B cell (primary cell): ENCODE measurements around the gene FERD3L. TPM values are rescaled to one million over a fixed set of nuclear protein-coding genes. Genes with fewer than 3 reads are reported as not detected.

Source experiments
- ATAC-seq: fragments of 200-7000 bp; cut with Tn5 transposase; one replicate; pipeline ENCODE4 v1.10.0; 2021; ENCODE audit warnings: low read depth, mild to moderate bottlenecking, moderate number of reproducible peaks, moderate library complexity
- CTCF ChIA-PET: fragments of 350-600 bp; sonication (Branson Sonifier 250); formaldehyde crosslinking; loops from one replicate; lab custom pipeline; 2021; ENCODE audit warnings: antibody characterized with exemption, inconsistent platforms; lab: Charles Lee
- POLR2A ChIA-PET: fragments of 350-600 bp; sonication (Branson Sonifier 250); formaldehyde crosslinking; loops from one replicate; lab custom pipeline; 2021; ENCODE audit warnings: antibody characterized with exemption; lab: Charles Lee
- DNase-seq: peaks from one replicate; pipeline ENCODE4 v3.0.0; 2013
- H2AFZ ChIP-seq: 2 replicates; pipeline ENCODE4 v1.6.1; 2012; ENCODE audit warnings: mild to moderate bottlenecking, low read depth, low read length; ENCODE audit not compliant: insufficient read depth, poor library complexity, severe bottlenecking
- H3K27ac ChIP-seq, 2 donors: 1 replicate in 1 of 2; 2 replicates in 1 of 2; pipeline ENCODE4 v1.5.1; 2012 to 2013; ENCODE audit warnings: low read length in 2 of 2, mild to moderate bottlenecking in 2 of 2, moderate library complexity in 1 of 2
- H3K27me3 ChIP-seq, 4 experiments: fragments of 200-600 bp in 1 of 4; sonication (generic) in 1 of 4; replicated peaks in 1 of 4; 1 replicate in 2 of 4; 2 replicates in 2 of 4; pipeline versions ENCODE4 v1.6.1 to v1.7.0; 2013 to 2016; ENCODE audit warnings: low read length in 3 of 4, mild to moderate bottlenecking in 2 of 4, mixed read lengths in 1 of 4, moderate library complexity in 1 of 4; ENCODE audit not compliant: insufficient read depth in 4 of 4, control insufficient read depth in 3 of 4; ENCODE audit errors: control extremely low read depth in 1 of 4
- H3K36me3 ChIP-seq, 2 experiments: replicated peaks in 1 of 2; 1 replicate in 1 of 2; 2 replicates in 1 of 2; pipeline versions ENCODE4 v1.6.1 to v1.7.1; 2013; ENCODE audit warnings: low read length in 1 of 2; ENCODE audit not compliant: insufficient read depth in 2 of 2, control insufficient read depth in 1 of 2; ENCODE audit errors: control extremely low read depth in 1 of 2, extremely low read depth in 1 of 2
- H3K4me1 ChIP-seq, 2 donors: fragments of 200-600 bp in 1 of 2; sonication (generic) in 1 of 2; 1 replicate in 1 of 2; 2 replicates in 1 of 2; pipeline versions ENCODE4 v1.5.1 to v1.6.1; 2013 to 2017; ENCODE audit warnings: low read length in 2 of 2; ENCODE audit not compliant: control insufficient read depth in 2 of 2, insufficient read depth in 2 of 2
- H3K4me2 ChIP-seq: replicated peaks from 2 replicates; pipeline ENCODE3; 2012; ENCODE audit warnings: mild to moderate bottlenecking, low read depth, low read length; ENCODE audit not compliant: poor library complexity, severe bottlenecking
- H3K4me3 ChIP-seq, 5 experiments: fragments of 200-600 bp in 1 of 5; sonication (generic) in 1 of 5; 1 replicate in 3 of 5; 2 replicates in 2 of 5; pipeline versions ENCODE4 v1.5.1 to v1.7.0; 2011 to 2016; ENCODE audit warnings: low read length in 4 of 5, mild to moderate bottlenecking in 4 of 5, low read depth in 2 of 5, control low read depth in 1 of 5, moderate library complexity in 1 of 5; ENCODE audit not compliant: insufficient read depth in 1 of 5; ENCODE audit errors: control extremely low read depth in 1 of 5, extremely low read depth in 1 of 5
- H3K79me2 ChIP-seq: fragments of 200-600 bp; sonication (generic); one replicate; pipeline ENCODE4 v1.6.0; 2016; ENCODE audit warnings: low read length; ENCODE audit not compliant: control insufficient read depth, insufficient read depth
- H3K9ac ChIP-seq: fragments of 200-600 bp; sonication (generic); 2 replicates; pipeline ENCODE4 v1.6.1; 2017; ENCODE audit warnings: mild to moderate bottlenecking, low read length, moderate library complexity
- H3K9me3 ChIP-seq, 3 donors: one replicate each; pipeline versions ENCODE4 v1.6.1 to v1.7.1; 2013; ENCODE audit warnings: low read length in 2 of 3; ENCODE audit not compliant: control insufficient read depth in 2 of 3, insufficient read depth in 1 of 3; ENCODE audit errors: control extremely low read depth in 1 of 3
- H4K20me1 ChIP-seq: 2 replicates; pipeline ENCODE4 v1.6.0; 2012; ENCODE audit warnings: mild to moderate bottlenecking, low read length; ENCODE audit not compliant: insufficient read depth, control insufficient read depth, poor library complexity, severe bottlenecking
- H3K27ac Mint-ChIP-seq: one replicate; pipeline ENCODE4 v1.8.0; 2021; ENCODE audit warnings: mixed read lengths
- H3K27me3 Mint-ChIP-seq: one replicate; pipeline ENCODE4 v1.8.0; 2021; ENCODE audit warnings: mixed read lengths
- H3K4me1 Mint-ChIP-seq: one replicate; pipeline ENCODE4 v1.8.0; 2021; ENCODE audit warnings: mixed read lengths
- H3K4me3 Mint-ChIP-seq: one replicate; pipeline ENCODE4 v1.8.0; 2021; ENCODE audit warnings: mixed read lengths
- H3K9me3 Mint-ChIP-seq: one replicate; pipeline ENCODE4 v1.8.0; 2022; ENCODE audit warnings: mixed read lengths; ENCODE audit not compliant: insufficient read depth
- CTCF ChIP-seq: fragments of 200-600 bp; IDR thresholded peaks from one replicate; pipeline ENCODE4 v1.8.0; 2022; ENCODE audit warnings: antibody characterized with exemption, mild to moderate bottlenecking
- EZH2 ChIP-seq: IDR thresholded peaks from 2 replicates; pipeline ENCODE4 v1.6.1; 2012; ENCODE audit warnings: borderline replicate concordance, low read depth, mild to moderate bottlenecking, moderate library complexity, low read length; ENCODE audit not compliant: insufficient read depth, poor library complexity, severe bottlenecking
- WGBS: methylation state at CpG from one replicate; pipeline ENCODE4 v1.1.5; 2013; ENCODE audit warnings: missing lambda C conversion rate; ENCODE audit not compliant: insufficient coverage; 5-methylcytosine and 5-hydroxymethylcytosine counted together
- intact Hi-C: fragments of 100-400 bp; cut with micrococcal nuclease; formaldehyde crosslinking; loops from one replicate; pipeline ENCODE4 v1.10.0; 2022
- polyA plus RNA-seq: library from polyadenylated mRNA; depleted of rRNA; stranded (reverse); fragments of >200 nt; gene quantifications from 2 replicates; pipeline ENCODE4 v1.2.3, GENCODE V29; 2012
- total RNA-seq, 2 donors: library from RNA; stranded (reverse); fragments of 120-200 nt in 1 of 2; gene quantifications; 1 replicate in 1 of 2; 2 replicates in 1 of 2; pipeline versions ENCODE4 v1.2.3 to v1.2.4, GENCODE V29; 2013 to 2022

Gene FERD3L
- total and polyA plus RNA-seq, 2 donors (not counting 1 experiment from before 2014, with no cell fraction given), result not detected

- Histone ChIP-seq H3K27ac (no peak overlapping the region), H3K9ac (no peak overlapping the region), H3K4me1 (no peaks in the 10 kb centered on the region), H3K79me2 (no peaks in the 10 kb centered on the region), H4K20me1 (no peaks in the 10 kb centered on the region), H3K27me3 (peaks cover 0 to 20% (median 8%) of the 10 kb centered on the region in 4 experiments), H3K4me3 (no peak overlapping the region), H3K9me3 (no peaks in the 10 kb centered on the region), H3K36me3 (no peaks in the 10 kb centered on the region), H2AFZ (no peak overlapping the region), H3K4me2 (no peak overlapping the region)
- Mint-ChIP-seq H3K9me3 (no peaks in the 10 kb centered on the region), H3K27me3 (peaks cover 39% of the 10 kb centered on the region), H3K4me3 (no peak overlapping the region), H3K4me1 (no peaks in the 10 kb centered on the region), H3K27ac (no peak overlapping the region)
- no peak for DNase-seq
- CTCF ChIA-PET, result no interaction called here
- no peak for ATAC-seq
- intact Hi-C loops, result no loop called here
- WGBS, result no CpG with 5 or more reads among the region's 1 CpG
- POLR2A ChIA-PET, result no interaction called here
- TF ChIP-seq EZH2 (no peak), CTCF (no peak)
Observed at GRCh38 chr7:19098510-19098909, 46.7 kb downstream of the FERD3L start.

DNA sequence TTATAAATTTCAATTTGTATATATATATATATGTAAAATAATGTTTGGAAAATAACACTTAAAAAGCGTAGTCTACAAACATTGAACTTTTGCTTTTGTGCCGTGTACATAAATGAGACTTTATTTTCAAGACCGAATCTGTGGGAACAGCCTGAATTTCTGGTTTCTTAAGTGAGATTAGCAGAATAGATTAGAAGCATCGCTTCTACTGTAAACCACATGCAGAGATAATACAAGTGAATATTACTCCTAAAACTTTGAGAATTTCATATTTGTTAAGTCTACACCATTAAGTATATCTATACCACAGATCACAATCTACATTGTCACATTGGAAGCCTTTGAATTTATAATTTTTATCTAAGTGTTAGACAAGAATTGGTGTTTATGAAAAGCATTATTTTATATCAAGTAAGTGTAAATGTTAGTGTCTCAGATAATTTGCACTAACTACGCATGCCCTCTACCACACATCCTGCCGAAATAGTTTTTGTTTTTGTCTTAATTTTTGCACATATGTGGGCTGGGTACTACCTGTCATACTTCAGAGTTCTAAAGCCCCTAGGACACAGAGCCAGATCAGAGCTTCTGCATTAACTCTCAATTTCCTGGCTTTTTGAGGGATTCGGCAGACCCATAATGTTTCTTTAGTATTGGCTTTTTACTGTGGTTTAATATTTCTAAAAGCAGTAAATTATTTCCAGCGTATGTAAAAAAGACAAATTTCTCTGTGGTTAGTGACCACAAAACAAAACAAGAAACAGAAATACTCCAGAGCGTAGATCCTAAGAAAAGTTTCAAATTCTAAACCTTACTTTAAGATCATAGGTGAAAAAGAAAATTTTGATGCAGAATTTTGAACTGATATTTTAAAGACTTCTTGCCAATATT, 47.8 kb downstream of the FERD3L start:
- no peak overlapping the region for H2AFZ ChIP-seq
- ChIA-PET CTCF (no interaction called here), POLR2A (no interaction called here)
- no peak overlapping the region for H3K4me3 Mint-ChIP-seq
- H3K79me2 ChIP-seq, result no peaks in the 10 kb centered on the region
- H3K4me1 ChIP-seq, result no peaks in the 10 kb centered on the region
- H3K9me3 Mint-ChIP-seq, result no peaks in the 10 kb centered on the region
- H3K27me3 ChIP-seq, result peaks cover 0 to 10% (median 6%) of the 10 kb centered on the region in 4 experiments
- no peak for TF ChIP-seq EZH2
- no peak for TF ChIP-seq CTCF
- H4K20me1 ChIP-seq, result no peaks in the 10 kb centered on the region
- no peak overlapping the region for H3K27ac ChIP-seq
- H3K27me3 Mint-ChIP-seq, result peaks cover 29% of the 10 kb centered on the region
- H3K4me1 Mint-ChIP-seq, result no peaks in the 10 kb centered on the region
- H3K9me3 ChIP-seq, result no peaks in the 10 kb centered on the region
- H3K27ac Mint-ChIP-seq, result no peak overlapping the region
- DNase-seq (no peak), ATAC-seq (no peak)
- WGBS, result 90% methylated on average over 2 of the region's 9 CpGs
- H3K36me3 ChIP-seq, result no peaks in the 10 kb centered on the region
- no peak overlapping the region for H3K4me2 ChIP-seq
- no peak overlapping the region for H3K4me3 ChIP-seq
- H3K9ac ChIP-seq, result no peak overlapping the region
- intact Hi-C loops, result no loop called here
